ENCODE measurements around the gene FNBP1. TPM values are rescaled to one million over a fixed set of nuclear protein-coding genes. Genes with fewer than 3 reads are reported as not detected.

Gene FNBP1
- 46.6 TPM for polyA plus RNA-seq (2013, experiment 1 of 2; ENCODE audit: insufficient read length)
- polyA plus RNA-seq (2013, experiment 2 of 2; ENCODE audit: insufficient read length) = 66.8 TPM

DNA sequence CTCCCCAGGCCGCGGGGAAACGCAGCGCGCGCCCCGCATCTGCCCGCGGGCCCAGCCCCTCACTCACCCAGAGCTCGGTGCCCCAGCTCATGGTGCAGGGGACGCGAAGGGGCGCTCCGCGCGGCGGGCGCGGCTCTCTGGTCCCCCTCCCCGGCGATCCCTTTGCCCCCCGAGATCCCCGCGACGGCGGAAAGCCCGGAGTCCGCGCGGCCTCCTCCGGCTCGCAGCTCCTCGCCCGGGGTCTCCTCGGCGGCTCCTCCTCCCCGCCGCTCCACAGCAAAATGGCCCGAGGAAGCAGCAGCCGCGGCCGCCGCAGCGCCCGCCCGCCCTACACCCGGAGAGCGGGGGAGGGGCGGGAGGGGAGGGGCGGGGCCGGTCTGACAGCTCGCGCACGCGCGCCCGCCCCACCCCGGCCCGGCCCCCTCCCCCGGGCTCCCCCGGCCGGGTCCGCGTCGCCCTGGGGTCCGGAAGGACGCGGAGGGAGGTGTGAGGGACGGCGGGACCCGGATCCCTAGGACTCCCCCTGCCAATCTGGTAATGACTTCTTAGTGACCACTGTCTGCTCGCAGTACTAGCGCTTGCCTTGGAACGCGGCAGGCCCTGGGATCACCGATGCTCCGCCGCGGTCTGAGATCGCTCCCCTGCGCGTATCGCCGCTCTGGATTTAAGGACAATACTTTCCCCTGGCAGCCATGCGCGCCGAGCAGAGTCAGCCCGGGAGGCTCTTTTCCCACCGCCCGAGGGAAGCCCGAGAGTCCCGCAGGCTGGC is at the start of gene FNBP1:
TSS of gene FNBP1 (minus strand) at position 305 of the 769 bp plus-strand sequence. CDS start at position 91, 214 bp downstream.
- peak; percentile 78 for DNase-seq

DNA sequence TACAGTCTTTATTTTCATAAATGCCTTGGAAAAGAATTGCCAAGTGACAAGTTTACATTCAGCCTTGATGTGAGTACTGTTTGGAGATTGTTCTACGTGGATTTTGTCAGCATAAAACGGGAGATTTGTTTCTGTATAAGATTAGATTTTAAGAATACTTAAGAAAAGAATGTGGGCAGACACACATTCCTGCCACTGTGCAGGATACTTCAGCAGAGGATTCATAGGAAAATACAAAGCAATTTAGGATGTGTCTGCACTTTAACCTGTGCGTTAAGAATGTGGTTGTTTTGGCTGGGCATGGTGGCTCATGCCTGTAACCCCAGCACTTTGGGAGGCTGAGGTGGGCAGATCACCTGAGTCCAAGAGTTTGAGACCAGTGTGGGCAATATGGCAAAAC is 47.9 kb upstream of the FNBP1 start:
- no peak for DNase-seq

DNA sequence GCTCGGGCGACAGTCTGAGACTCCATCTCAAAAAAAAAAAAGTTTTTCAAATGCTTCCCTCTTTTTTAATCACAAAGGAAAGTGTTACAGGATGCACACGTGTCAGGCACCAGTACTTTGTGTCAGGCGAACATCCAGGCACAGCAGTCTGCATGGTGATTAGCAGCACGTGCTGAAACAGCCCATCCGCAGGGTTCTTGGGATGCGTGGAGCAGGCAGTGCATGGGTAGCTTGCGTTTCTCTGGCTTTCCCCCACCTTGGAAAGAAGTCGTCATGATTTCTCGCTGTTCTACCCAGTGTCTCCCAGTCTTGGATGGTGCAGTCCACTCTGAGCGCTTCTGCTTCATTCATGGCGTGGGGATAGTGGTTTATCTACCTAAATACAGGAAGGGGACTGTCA is 46.2 kb upstream of the FNBP1 start:
- DNase-seq = no peak

DNA sequence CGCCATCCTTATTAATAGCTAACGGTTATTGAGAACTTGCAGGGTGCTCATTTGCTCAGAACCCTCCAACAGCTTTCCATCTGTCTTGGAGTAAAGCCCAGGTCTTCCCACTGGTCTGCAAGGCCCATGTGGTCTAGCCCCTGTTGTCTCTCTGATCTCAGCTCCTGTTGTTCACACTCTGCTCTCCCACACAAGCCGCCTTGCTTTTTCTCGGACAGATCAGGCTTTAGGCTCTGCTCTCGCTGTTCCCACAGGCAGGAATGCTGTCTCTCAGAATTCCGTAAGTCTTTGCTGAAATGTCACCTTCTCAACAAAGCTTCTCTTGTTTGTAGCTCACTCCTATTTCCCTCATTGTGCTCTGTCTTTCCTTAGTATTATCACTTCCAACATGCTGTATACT is 45.1 kb upstream of the FNBP1 start:
- DNase-seq = no peak

DNA sequence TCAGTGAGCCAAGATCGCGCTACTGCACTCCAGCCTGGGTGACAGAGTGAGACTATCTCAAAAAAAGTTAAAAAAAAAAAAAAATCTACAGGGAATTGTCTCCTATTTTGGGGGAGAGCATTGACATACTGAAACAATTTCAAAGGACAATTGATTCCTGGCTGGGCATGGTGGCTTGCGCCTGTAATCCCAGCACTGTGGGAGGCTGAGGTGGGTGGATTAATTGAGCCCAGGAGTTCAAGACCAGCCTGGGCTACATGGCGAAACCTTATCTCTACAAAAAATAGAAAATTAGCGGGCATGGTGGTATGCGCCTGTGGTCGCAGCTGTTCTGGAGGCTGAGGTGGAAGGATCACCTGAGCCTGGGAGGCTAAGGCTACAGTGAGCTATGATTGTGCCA is 41.3 kb upstream of the FNBP1 start:
- no peak for DNase-seq

DNA sequence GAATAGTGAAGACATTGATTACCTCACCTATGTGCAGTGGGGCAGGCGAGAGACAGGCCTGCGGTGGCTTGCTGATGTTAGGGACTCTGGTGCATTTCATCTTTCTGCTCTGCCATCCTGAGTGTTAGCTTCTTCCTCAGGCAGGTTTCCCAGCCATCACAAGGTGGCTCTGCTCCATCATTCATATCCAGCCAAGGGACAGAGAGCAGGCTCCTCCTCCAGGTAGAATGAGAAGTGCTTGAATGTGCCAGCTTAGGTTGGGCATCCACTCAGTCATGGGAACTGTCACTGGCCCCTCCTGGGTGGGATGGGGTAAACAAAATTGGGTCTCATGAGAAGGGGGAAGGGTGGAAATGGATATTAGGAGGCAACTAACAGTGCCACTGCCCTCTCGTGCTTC is 35.6 kb upstream of the FNBP1 start:
- DNase-seq = no peak

DNA sequence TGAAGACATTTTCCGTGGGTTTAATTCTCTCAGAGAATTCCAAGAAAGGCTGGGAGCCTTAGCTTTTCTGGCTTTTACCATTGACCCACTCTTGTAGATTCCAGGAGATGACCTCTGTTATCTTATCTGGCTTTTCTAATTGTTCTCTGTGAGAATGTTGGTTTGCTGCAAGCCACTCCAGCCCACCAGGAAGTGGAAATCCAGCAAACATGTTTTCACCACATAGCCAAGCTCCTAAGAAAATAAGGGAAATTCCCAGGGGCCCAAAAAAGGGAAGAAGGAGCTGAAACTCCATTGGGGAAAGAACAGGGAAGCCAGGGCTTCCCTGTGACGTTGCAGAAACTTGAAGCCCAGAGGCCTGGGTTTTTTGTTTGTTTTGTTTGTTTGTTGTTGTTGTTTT is 30.4 kb upstream of the FNBP1 start:
- DNase-seq = peak; percentile 84

DNA sequence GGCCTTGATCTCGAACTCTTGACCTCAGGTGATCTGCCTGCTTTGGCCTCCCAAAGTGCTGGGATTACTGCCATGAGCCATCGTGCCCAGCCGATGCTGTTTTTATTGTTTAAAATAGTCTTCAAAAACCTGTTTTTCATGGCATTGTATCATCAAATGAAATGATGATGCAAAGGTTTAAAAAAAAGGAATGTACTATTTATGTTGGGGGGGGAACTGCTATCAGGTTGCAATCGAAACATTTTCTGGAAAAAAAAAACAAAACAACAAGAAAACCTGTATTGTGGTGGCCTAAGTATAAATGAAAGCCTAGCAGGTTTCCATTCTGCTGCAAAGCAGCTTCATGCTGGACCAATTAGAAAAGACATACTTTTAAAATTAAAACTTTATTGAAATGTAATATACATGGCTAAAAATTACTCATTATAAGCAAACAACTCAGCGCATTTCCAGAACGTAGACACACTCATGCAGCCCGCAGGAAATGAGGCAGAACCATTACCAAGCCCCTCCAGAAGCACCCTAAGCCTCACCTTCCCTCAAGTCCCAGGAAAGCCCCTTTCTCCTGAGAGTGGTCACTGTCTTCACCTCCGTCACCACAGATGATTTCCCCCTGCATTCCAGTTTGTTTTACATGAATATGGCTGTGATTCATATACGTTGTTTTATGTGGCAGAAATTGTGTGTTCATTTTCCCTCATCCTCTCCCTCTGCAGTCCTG is 29.7 kb upstream of the FNBP1 start:
- peak; percentile 69 for DNase-seq

DNA sequence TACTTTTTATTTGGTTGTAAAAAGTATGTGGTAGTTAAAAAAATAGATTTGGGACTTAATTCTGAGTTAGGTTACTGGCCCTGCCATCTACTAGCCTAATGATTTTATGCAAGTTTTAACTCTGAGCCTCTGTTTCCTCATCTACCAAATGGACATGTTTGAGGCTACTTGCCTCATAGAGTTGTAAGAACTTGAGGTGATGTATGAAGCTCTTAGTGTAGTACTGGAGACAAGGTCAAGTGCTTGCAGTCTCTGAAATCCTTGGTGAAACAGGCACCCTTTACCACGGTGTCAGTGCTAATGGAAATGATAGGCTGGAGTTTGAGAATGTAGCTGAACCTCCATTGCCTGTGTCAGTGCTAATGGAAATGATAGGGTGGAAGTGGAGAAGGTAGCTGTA is 26.1 kb upstream of the FNBP1 start:
- DNase-seq = no peak

DNA sequence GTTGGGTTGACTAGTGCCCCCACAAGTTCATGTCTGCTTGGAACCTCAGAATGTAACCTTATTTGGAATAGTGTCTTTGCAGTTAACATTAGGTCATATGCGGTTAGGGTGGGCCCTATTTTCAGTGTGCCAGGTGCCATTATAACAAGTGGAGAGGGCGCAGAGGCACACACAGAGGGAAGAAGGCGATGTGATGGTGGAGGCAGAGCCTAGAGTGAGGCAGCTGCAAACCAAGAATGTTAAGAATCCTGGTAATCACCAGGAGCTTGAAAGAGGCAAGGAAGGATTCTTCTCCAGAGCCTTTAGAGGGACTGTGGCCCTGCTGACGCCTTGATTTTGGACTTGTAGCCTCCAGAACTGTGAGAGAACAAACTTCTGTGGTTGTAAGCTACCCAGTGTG is 21.6 kb upstream of the FNBP1 start:
- no peak for DNase-seq

DNA sequence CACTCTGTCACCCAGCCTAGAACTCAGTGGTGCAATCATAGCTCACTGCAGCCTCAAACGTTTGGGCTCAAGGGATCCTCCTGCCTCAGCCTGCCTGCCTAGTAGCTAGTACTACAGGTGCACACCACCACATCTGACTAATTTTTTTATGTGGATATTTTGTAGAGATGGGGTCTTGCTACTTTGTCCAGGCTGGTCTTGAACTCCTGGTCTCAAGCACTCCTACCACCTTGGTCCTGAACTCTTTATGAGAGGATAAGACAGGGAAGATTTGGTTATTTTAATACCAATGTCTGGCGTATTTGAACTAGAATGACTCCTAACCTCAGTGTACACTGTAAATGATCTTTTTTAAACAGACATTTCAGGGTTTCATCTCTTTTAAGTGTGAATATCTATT is 19.8 kb upstream of the FNBP1 start:
- DNase-seq = no peak

DNA sequence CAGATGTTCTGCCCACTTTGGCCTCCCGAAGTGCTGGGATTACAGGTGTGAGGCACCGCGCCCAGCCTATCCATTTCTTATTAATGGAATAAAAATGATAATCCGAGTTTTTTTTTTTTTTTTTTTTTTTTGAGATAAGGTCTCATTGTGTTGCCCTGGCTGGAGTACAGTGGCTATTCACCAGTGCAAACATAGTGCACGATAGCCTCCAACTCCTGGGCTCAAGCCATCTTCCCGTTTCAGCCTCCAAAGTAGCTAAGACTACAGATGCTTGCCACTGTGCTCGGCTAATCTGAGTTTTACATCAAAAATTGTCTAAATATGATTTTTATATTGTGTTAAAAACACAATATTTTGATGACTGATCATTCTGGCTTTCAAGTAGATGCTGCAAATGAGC is 17.3 kb upstream of the FNBP1 start:
- no peak for DNase-seq

DNA sequence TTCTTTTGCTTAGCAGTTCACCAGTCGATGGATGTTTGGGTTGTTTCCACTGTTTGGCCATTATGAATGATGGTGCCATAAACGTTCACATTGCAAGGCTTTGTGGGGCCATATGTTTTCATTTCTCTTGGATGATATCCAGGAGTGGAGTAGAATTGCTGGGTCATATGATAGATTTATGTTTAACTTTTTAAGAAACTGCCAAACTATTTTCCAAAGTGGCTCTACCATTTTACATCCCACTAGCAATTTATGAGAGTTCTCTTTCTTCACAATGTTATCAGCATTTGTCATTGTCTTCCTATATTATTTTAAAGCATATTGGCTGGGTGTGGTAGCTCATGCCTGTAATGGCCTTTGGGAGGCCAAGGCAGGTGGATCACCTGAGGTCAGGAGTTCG is 15.9 kb upstream of the FNBP1 start:
- no peak for DNase-seq

DNA sequence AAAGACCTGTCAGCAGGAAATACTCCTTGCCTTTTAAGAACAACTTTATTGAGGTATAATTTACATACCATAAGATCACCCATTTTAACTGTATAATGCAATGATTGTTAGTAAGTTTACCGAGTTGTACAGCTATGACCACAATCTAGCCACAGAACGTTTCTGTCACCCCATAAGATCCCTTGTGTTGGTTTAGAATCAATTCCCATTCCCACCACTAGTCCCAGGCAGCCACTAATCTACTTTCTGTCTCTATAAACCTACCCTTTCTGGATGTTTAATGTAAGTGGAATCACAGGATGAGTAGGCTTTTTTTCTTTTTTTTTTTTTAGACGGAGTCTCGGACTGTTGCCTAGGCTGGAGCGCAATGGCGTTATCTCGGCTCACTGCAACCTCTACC is 15.2 kb upstream of the FNBP1 start:
- no peak for DNase-seq

DNA sequence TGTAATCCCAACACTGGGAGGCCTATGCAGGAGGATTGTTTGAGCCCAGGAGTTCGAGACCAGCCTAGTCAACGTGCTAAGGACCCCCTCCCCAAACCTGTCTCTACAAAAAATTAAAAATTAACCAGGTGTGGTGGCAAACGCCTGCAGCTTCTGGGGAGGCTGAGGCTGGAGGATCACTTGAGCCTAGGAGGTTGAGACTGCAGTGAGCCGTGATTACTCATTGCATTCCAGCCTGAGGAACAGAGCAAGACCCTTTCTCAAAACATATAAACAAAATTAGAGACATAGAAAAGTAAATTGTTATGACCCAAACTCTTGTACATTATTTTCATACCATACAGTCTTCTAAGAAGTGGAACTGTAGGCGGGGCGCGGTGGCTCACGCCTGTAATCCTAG is 11.8 kb upstream of the FNBP1 start:
- DNase-seq = no peak

DNA sequence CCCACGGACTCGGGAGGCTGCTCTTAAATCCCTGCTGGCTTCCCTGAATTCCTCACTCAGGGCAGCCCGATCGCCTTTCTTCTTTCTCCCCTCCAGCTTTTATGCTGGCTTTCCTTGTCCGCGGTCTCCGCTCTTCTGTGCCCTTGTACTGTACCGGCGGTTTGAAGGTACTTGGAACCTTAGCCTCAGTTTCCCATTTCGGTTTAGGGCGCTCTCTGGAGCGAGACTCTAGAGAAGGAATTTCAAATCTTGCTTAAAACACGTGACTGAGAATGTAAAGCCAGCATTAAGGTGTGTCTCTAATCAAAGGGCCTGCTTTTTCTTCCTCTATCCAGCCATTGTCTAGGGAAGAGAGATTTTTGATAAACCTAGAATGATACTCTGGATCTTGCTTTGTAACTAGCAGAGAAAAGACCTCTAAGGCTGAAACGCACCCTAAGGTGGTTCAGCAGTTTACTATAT is 11.4 kb upstream of the FNBP1 start:
- DNase-seq = no peak

DNA sequence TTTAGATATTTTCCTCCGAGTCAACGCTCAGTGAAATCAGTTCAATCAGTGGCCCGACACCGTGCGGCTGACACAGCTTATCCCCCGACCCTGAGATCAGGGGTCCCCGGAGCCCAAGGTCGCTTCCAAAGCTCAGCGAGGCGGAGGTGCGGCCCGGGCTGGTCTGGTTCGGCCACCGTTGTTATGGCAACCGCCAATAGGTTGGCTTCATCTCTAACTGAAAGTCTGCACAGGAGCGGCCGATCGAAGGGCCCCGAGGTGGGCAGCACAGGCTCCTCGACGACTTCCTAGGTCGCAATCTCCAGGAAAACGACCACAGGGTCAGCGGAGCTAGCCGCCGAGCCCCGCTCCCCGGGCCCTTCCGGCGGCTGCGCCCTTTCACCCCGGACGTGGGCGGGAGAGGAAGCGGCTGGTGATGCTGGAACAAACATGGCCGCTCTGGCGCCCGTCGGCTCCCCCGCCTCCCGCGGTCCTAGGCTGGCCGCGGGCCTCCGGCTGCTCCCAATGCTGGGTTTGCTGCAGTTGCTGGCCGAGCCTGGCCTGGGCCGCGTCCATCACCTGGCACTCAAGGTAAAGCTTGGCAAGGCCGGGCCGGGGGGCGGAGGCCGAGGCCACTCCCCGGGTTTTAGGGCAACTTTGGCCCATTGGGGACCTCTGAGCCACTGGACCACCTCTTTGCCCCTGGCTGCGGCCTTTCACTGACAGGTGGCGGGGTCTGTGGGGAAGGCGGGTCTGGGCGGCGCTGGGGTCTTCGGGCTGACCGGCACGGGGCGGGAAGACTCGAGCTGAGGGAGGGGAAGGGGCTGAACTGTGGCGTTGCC is 10.7 kb upstream of the FNBP1 start, which contains the start of gene GPR107:
TSS of gene GPR107 (plus strand) at position 403 of the 821 bp plus-strand sequence. CDS start at position 430, 27 bp downstream.
- peak; percentile 74 for DNase-seq

DNA sequence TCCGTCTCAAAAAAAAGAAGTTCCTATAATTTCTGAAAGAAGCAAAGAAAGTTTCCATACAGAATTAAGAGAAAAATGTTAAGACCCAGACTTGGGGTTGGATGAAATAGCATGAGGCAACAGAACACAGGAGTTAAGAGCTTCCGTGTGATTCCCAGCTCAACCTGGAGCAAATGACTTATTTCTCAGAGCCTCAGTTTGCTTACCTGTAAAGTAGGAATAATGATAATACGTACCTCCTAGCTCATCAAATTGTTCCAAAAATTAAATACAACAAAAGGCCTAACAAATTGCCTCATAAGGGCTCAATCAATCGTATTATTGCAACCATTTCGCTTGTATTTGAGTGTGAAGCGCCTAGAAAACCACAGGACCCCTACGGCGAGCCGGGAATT is 10.1 kb upstream of the FNBP1 start:
- DNase-seq = no peak

DNA sequence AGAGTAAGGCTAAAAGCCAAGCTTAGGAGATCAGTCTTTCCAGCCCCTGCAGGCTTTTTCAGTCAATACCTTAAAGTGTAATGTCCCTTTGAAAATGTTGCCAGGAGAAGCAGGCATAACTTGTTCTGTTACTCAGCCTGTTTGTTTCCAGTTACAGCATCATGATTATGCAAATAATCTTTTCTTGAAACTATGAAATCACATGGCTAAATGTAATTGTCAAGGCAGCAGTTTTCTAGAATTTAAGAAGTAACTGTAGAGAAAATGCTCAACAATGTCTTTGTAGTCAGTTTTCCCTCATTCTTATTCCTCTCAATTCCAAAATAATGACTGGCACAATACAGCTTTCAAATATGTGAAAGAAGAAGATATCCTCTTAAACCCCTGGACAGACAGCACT is 8.9 kb upstream of the FNBP1 start:
- DNase-seq = no peak

DNA sequence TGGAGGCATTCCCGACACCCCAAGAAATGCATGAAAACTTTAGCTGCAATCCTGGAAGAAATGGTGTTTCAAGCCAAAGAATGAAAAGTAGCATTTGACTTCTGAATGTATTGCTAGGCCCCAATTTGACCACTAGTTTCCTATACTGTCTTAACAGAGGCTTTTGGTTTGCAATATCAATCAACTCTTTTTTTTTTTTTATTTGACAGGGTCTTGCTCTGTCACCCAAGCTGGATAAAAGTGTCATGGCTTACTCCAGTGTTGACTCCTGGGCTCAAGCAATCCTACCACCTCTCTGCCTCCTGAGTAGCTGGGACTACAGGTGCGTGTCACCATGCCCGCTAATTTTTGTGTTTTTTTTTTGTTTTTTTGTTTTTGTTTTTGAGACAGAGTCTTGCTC is 7.5 kb upstream of the FNBP1 start:
- DNase-seq = no peak

DNA sequence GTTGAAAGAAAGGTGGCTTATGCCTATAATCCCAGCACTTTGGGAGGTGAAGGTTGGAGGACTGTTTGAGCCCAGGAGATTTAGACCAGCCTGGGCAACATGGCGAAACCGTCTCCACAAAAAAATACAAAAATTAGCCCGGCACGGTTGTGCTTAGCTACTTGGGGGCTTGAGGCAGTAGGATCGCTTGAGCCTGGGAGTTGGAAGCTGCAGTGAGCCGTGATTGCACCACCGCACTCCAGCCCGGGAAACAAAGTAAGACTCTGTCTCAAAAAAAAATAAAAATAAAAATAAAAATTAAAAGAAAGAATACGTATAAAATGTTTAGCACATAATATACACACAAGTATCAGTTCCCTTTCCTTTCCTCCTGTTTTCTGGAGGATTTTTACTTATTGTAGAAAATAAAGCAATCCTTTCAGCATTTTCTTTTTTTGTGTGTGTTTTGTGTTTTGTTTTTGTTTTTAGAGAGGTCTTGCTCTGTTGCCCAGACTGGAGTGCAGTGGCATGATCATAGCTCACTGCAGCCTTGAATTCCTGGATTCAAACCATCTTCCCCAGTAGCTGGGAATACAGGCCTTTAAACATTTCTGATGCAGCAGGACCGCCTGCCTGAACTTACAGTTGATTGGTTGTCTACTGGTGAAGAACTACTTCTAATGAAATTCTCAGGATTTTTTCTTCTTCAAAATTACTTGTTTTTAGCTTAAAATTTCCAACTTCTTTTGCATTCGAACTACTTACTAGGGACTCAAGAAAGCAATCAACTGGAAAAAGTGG is 6.6 kb upstream of the FNBP1 start:
- no peak for DNase-seq

Measured in fibroblast of skin of back (primary cell).